DOHH2 (cell line): Measurements from ENCODE around the gene CAMSAP1.

Source experiments
- CTCF ChIP-seq: fragments of 200-600 bp; sonication (generic); IDR thresholded peaks from one replicate; pipeline ENCODE4 v1.5.1; 2014; ENCODE audit warnings: antibody characterized with exemption, mild to moderate bottlenecking, low read depth, low read length; ENCODE audit not compliant: poor library complexity, severe bottlenecking
- EZH2phosphoT487 ChIP-seq: fragments of 200-600 bp; sonication (generic); IDR thresholded peaks from 2 replicates; pipeline ENCODE4 v1.6.1; 2017; ENCODE audit warnings: borderline replicate concordance, mild to moderate bottlenecking, antibody characterized with exemption, low read length, moderate library complexity, mixed read lengths

DNA sequence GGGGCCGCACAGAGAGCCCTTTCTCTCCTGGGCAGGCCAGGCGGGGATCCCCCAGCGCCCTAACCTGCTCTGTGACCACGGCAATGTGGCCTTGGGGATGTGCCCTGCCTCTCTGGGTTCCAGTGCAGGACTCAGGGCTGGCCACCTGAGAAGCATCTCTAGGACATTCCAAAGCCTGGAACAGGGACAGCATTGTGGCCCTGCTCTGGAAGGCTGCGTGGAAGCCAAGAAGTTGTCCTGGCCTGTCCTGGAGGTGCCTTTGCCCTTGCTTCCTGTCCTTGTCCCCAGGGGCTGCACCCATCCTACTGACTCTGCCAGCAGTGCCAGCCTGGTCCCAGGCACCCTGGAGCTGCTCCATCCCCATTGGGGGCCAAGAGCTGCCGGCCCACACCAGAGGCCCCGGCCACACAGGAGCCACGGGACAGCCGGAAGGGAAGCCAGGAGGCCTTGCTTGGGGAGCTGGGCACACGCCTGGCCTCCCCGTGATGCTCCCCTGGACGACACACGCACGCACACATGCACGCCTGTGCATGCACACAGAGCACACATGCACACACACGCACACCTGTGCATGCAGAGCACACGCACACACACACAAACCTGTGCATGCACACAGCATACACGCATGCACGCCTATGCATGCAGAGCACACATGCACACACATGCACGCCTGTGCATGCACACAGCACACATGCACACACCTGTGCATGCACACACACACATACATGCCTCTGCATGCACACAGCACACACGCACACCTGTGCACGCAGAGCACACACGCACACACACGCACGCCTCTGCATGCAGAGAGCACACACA lies 20.1 kb upstream of the CAMSAP1 start:
- TF ChIP-seq CTCF (no peak), EZH2phosphoT487 (no peak)
